ENCODE results near the gene NDRG3.
"Not testable (repeated sequence)": the region's sequence is repeated elsewhere in the genome, so short reads cannot be mapped to it uniquely, and the experiment has no call there.

GRCh38 chr20:36695467-36695866 is 50.4 kb downstream of the NDRG3 start:
- TF ChIP-seq RAD21 (IDR thresholded peaks at IDR 0.05); EGR1 (IDR thresholded peaks at IDR 0.05; ENCODE audit: low read depth in 2 of 2): not testable (repeated sequence)
- TF ChIP-seq, protein P1, sequence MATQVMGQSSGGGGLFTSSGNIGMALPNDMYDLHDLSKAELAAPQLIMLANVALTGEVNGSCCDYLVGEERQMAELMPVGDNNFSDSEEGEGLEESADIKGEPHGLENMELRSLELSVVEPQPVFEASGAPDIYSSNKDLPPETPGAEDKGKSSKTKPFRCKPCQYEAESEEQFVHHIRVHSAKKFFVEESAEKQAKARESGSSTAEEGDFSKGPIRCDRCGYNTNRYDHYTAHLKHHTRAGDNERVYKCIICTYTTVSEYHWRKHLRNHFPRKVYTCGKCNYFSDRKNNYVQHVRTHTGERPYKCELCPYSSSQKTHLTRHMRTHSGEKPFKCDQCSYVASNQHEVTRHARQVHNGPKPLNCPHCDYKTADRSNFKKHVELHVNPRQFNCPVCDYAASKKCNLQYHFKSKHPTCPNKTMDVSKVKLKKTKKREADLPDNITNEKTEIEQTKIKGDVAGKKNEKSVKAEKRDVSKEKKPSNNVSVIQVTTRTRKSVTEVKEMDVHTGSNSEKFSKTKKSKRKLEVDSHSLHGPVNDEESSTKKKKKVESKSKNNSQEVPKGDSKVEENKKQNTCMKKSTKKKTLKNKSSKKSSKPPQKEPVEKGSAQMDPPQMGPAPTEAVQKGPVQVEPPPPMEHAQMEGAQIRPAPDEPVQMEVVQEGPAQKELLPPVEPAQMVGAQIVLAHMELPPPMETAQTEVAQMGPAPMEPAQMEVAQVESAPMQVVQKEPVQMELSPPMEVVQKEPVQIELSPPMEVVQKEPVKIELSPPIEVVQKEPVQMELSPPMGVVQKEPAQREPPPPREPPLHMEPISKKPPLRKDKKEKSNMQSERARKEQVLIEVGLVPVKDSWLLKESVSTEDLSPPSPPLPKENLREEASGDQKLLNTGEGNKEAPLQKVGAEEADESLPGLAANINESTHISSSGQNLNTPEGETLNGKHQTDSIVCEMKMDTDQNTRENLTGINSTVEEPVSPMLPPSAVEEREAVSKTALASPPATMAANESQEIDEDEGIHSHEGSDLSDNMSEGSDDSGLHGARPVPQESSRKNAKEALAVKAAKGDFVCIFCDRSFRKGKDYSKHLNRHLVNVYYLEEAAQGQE (IDR thresholded peaks at IDR 0.05): not testable (repeated sequence)
- TF ChIP-seq, protein P2, sequence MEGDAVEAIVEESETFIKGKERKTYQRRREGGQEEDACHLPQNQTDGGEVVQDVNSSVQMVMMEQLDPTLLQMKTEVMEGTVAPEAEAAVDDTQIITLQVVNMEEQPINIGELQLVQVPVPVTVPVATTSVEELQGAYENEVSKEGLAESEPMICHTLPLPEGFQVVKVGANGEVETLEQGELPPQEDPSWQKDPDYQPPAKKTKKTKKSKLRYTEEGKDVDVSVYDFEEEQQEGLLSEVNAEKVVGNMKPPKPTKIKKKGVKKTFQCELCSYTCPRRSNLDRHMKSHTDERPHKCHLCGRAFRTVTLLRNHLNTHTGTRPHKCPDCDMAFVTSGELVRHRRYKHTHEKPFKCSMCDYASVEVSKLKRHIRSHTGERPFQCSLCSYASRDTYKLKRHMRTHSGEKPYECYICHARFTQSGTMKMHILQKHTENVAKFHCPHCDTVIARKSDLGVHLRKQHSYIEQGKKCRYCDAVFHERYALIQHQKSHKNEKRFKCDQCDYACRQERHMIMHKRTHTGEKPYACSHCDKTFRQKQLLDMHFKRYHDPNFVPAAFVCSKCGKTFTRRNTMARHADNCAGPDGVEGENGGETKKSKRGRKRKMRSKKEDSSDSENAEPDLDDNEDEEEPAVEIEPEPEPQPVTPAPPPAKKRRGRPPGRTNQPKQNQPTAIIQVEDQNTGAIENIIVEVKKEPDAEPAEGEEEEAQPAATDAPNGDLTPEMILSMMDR (IDR thresholded peaks at IDR 0.05; ENCODE audit: low read depth, low read length, missing input control): not testable (repeated sequence)

All from liver (tissue), 3 donors.